SU-DHL-6 (cell line): Measurements from ENCODE around the gene SLC37A3.

Source experiments
- CTCF ChIP-seq: fragments of 200-600 bp; sonication (generic); IDR thresholded peaks from one replicate; pipeline ENCODE4 v1.5.1; 2017; ENCODE audit warnings: antibody characterized with exemption, mild to moderate bottlenecking, low read length, moderate library complexity; ENCODE audit not compliant: insufficient read depth, poor library complexity, severe bottlenecking
- EZH2phosphoT487 ChIP-seq: fragments of 200-600 bp; sonication (generic), shearing (Covaris generic); conservative IDR thresholded peaks from 2 replicates; pipeline ENCODE4 v1.6.1; 2018; ENCODE audit warnings: mild to moderate bottlenecking, antibody characterized with exemption, low read length, moderate library complexity, mixed read lengths

- TF ChIP-seq CTCF: no peak
- no peak for TF ChIP-seq EZH2phosphoT487
Observed at GRCh38 chr7:140345426-140345825, 52.9 kb downstream of the SLC37A3 start.
